Stimulated activated CD8-positive, alpha-beta memory T cell treated with anti-CD3 and anti-CD28 coated beads, Interleukin-12 subunit alpha, Interleukin-12 subunit beta, amount 100 ng/mL, for 24 hours (primary cell): ENCODE data around the gene NIN.

Source experiments
- DNase-seq: peaks from one replicate; pipeline ENCODE4 v3.0.0-alpha.2; 2020; ENCODE audit errors: extremely low read depth

Gene NIN

DNA sequence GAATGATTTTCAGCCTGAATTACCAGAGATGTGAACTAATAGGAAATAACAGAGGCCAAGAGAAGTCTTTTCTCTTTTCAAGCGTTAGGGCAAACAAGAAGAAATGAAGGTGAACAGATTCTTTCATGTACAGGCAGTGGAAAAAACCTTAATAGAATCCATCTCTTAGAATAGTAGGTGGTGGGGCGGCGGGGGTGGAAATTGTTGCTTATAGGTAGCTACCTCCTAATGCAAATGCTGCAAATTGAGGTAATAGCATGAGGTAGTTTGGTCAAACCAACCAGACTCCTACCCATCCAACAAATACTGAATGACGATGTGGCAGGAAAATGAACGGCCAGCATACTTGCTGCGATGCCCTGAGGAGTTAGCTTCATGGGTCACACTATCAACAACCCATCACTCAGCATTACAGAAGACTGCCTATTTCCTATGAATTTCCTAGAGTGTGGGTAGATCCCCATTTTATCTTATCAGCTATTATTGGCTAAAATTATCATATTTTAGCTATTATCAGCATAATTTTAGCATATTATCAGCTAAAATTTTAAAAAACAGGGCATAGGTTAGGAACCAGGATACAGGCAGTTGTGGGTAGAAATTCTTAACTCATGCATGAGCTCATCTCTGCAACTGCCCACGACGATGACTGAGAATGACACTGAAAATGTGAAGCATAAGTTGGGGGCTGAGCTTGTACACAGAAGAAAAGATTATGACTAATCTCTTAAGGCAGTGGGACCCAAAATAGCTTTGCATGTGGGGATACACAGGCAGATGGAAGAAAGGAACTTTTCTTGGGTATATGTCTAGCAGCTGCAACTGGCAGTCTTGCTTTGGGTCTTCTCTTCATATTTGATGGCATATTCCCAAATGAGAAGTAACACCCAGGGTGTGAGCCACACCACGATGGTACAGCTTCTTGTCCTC is 68.7 kb downstream of the NIN start:
- peak; percentile 15 for DNase-seq

DNA sequence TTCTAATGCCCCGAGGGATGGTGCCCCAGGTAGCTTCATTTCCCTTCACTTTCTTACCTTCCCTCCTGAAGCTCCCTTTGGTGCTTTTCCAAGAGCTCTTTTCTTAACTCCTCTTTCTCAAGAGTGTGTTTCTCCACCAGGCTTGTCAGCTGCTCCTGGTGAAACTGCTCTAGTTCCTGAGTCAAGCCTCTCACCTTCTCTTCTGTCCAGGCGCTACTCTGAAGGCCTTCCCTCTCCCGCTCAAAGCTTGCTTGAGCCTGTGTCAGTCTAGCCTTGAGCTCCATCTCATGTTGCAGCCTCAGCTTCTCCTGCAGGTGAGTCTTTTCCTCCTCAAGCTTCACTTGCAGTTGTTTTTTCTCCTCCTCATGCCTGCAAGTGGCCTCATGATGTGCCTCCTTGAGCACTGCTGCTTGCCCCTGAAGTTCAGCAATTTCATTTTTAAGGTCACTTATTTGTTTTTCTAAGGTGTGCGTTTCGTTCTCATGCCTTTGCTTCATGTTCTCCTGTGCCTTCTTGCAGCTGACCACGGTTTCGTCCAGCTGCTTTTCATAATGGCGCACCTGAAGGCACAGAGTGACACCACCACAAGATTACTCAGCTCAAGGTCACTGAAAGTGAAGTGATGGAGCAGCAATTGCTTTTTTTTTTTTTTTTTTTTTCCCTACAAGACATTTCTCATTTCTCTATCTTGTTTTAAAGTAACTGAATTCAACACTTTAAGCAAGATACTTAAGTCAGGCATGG is 71.0 kb downstream of the NIN start:
- DNase-seq: no peak

DNA sequence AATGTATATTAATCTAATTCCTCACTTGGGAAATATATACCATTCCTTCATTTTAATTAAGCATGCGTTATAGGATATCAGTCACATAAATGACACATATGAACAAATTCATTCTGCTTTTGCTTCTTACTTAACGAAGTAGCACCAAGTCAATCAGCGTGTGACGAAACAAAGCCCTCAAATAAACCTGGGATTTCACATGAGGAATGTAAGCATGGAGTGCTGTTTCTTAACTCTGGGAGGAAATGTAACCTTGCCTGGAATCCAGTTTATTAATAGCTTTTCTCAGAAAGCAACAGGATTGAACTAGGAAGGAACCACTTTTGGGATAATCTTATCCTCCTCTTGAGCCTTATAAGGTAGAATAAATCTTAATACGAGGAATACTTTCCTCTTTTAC is 72.0 kb downstream of the NIN start:
- DNase-seq: no peak

DNA sequence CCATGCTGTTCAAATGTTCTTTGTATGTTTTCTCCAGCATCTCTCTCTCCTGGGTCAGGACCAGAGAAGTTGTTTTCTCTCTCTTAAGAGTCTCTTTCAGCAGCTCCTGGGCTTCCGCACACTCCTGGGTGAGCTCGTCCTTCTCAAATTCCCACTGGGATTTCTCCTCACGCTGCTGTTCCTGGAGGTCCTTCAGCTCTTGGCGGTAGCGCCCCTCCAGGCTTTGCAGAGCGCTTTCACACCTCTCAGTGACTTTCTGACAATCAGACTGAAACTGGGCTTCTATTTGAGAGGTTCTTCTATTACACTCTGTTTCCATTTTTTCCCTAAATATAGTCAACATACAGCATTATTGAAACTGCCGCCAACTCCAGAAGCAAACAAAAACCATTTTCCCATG is 72.7 kb downstream of the NIN start:
- no peak for DNase-seq

DNA sequence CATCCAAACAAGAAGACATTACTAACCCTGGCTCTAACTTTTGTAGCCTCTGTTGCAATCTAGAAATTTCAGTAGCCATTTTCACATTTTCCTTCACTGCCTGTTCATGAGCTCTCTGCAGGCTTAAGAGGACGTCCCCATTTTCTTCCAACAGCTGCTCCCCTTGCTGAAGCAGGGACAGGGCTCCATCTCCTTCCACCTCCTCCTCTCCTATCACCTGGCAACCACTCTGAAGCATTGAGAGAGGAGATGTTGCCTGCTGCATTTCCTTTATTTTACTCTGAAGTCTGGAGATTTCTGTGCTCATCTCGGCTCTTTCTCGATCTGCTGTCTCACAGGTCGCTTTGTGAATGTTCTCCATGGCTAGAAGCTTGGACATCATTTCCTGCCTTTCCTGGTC is 73.3 kb downstream of the NIN start:
- DNase-seq: no peak

DNA sequence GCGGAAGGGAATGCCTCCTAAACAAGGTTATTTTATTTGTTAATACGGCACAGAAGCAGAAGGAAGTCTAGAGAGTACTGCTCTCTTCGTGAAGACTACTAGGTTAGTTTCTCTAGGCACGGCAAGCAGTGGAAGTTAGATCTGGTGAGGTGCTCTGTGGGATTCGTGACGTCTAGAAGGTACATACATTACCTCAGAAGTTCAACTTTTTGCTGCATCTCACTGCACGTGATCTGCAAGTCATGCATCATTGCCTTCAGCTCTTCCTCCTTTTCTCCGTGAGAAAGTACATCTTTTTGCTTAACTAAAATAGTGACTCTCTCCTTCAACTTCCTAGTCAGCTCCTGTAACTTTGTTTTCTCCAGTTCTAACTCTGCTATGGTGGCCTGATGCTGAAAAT is 74.7 kb downstream of the NIN start:
- DNase-seq: no peak

DNA sequence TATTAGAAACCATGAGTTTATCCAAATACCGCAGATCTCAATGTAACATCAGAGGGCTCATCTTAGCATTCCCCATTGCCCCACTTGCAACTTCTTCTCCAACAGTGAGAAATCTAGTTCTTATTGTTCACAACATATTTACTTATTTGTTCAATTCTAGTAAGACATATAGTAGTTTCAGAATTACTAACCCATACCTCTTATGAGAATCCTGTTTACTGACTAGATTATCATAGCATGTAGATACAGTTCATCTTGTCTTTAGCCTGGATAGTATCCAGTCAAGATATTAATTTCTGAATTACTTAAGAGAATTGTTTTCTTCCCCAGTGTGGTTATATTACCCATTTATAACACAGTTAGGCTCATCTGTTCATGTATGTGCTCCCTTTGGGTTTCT is 80.6 kb downstream of the NIN start:
- DNase-seq: no peak

DNA sequence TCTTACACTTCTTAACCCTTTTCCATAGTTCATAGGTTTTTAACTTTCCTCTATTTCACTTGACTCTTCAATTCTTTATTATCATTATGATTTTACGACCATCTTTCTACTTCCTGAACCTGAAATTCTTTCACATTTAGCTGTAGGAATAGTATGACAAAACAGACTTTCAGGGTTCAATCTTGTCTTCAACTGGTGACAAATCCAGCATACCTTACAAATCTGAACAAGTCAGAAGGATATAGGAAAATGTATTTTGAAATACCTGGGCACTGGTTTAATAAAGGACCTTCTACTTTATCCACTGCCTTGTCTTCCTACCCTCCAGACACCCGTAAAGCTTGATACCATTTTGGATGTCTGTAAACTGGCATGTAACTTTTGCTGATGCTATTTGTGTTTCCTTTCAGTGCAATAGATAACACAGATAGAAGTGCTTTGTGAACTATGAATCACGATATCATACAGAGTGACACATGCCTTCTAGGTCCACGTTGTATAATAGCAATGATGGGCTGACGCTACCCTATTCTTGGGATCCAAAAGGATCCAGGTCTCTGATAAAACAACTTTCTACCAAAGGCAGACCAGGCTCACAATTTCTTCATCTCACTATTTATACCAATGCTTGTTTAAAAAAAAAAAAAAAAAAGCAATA is 85.4 kb downstream of the NIN start:
- DNase-seq: no peak

DNA sequence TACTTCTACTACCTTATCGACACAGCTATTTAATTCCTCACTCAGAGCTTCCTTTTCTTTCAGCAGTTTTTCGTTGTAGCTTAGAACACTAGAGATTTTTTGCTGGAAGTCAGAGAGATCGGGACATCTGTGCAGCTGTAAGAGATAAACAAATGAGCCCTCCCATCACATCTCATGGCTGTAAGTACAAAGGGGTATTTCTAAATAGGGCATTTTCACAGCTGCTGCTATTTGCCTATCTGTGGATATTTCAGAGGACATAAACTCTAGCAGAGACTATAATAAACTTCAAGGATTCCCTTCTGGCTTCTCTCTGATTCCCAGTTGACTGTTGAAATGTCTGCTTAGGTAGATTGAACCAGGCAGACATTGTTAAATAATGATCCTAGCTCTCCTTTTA is 86.7 kb downstream of the NIN start:
- DNase-seq: no peak

DNA sequence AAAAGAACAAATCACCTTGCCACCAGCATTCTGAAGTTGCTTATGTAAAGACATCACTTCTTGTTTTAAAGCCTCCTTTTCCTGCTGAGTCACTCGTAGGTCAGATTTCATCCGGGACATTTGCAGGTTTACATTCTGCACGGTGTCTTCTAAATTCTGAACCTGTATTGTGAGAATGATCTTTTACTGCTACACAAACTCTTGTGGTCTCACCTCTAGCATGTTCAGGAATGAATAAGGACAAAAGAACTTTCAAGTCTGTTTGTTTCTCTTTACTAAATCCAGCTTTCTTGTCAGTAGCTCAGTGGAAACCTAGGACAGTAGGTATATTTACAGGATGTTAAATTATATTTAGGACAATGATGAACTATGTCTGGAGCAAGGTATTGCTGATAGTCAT is 89.4 kb downstream of the NIN start:
- DNase-seq: no peak

DNA sequence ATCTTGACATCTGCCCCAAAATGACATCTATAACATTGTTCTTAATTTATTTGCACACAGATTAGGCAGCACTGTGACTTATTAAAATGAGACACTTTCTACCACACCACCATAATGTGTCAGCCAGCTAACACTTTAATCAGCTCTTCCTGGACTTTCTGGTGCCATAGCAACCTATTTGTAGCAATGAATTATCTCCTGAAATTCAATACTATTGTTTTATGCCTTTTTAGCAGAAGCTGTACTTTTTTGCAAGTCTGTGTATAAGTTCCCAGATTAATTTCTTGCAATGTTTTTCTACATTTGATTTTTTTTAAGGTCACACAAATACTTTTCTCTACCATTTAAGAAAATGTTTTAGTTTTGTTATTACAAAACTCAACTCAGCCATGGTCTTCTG is 90.1 kb downstream of the NIN start:
- no peak for DNase-seq

DNA sequence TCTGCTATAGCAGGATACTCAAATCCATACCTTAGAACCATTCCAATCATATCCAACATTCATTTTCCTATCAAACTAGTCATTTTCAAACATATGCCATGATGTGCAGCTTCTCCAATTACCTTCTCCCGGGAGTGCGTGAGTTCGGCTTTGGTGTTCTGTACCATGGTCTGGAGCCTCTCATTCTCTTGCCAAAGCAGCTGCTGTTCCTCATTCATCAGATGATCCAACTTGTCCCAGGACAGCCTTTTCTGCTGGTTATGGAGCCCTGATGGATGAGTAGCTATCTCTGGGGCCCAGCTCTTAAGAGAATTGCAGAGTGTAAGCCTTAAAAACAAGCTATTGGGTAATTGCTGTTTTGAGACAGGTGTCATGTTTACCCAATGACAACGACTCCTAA is 91.8 kb downstream of the NIN start:
- no peak for DNase-seq

DNA sequence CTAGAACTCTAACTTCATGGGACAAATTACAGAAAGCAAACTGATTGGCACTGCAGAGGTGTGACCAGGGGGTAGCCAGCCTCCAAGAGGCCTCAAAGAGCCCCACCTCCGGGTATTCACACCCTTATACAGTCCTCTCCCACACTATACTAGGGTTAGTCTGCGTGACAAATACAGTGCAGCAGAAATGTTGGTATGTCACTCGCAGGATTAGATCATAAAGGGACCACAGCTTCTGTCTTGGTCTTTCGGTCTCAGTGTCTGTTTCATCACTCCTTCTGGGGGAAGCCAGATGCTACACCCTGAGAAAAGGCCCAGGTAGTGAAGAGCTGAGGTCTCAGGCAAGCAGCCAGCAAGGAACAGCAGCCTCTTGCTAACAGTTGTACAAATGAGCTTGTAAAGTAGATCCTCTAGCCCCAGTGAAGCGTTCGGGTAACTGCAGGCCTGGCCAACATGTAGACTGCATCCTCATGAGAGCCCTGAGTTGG is 94.0 kb downstream of the NIN start:
- peak; percentile 7 for DNase-seq

DNA sequence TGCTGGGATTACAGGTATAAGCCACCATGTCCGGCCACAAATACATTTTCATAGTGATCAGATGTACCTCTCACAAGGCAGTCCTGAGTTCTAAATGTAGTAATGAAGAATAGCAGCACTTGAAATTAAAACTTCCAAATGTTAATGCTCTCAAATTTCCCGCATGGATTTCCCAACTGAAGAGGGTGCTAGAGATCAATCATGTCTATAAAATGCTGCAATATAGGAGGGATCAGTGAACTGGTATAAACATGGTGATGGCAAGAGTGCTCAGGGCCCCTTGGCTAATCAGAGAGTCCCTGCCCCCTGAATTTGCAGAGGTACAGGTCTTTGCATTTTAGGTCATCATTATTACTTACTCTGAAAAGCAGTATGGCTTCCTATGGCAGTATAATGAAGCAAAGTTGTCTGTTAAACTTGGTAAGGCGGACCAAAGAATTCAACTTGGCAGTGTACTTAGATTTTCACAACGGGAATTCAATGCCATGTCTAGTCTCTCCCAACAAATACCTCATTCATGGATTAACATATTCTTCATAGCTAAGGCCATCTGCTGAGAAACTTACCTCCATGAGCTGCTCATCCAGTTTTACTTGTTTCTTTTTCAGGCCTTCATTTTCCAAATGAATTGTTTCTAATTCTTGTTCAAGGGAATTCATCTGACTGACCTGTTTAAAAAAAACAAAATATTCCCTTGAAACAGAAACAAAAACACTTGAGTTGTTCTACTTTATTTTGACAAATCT is 95.8 kb downstream of the NIN start:
- no peak for DNase-seq

DNA sequence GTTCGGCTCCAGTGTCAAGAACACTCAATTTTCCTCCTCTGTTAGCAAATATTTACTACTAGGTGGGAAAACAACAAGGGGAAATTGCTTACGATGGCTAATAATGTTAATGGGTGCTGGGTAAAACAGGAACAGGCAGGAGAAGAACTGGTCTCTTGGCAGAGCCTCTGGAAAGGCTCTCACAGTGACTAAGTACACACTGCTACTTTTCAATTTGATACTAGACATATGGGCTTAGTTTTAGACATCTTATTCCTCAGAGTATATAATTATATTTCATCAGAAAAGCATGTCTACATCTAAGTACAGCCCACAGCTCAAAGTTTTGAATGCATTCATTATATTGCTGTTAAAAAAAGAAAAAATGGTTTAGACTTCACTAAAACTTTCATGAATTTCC is 97.5 kb downstream of the NIN start:
- DNase-seq: no peak

DNA sequence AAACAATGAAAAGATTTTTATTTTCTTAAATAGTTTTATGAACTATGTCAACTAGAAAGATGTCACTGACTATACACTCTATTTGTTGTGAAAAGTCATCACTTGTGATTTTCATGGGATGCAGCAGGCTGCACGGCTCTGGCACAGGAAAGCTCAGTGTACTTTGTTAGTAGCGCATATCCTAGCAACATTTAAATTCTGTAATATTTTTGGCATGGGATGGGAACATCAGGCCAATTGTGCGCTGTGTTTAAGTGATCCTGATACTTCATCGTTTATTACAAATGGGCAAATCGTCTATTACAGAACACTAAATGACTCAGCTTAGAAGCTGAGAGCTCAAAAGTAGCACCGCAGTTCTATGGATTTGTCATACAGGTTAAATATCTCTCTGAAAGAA is 102.1 kb downstream of the NIN start:
- DNase-seq: no peak

DNA sequence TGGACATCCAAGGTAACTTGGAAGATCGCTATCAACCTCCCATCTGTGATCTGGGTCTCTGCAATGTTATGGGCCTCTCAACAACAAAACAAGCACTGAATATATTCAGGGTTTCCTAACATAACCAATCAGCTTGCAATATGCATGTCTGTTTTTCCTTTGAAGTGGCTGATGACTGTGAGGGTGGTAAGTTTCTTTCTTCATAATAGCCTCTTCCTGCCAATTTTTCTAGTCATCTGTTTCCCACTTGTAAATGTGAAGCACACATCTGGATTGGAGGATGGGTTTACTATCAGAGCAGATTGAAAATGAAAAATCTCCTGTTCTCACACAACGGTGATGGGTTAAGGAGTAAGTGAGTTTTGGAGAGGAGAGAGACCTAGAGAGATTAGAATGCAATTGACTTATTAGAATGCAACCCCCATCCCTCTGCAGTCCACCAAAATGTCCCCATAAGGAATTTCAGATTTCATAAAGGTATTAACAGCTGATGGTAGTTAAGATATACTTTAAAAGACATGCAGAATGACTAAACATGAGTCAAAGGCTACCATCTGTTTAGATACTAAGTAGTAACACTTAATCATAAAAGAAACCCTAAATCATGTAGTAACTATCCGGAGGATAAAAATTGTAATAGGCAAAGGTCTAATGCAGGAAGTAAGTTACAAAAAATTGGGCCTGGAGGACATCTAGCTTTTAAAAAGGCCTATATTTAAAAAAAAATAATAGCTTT is 104.4 kb downstream of the NIN start:
- DNase-seq: no peak

DNA sequence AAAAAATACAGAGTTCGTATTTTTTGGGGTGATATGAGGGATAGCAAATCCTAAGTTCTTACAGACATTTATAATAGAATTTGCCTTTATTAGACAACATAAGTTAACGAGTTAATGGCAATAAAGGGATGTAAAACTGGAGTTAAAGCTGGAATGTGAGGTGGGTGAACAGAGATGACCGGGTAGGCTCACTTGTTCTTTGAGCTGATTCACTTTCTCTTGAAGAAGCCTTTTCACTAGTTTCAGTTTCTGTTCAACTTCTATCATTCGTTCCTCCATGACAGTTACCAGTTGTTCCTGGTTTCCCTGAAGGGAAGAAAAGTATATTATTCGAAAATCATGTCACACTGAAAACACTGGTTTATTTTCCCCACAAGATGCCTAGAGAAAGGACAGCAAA is 105.2 kb downstream of the NIN start:
- no peak for DNase-seq

DNA sequence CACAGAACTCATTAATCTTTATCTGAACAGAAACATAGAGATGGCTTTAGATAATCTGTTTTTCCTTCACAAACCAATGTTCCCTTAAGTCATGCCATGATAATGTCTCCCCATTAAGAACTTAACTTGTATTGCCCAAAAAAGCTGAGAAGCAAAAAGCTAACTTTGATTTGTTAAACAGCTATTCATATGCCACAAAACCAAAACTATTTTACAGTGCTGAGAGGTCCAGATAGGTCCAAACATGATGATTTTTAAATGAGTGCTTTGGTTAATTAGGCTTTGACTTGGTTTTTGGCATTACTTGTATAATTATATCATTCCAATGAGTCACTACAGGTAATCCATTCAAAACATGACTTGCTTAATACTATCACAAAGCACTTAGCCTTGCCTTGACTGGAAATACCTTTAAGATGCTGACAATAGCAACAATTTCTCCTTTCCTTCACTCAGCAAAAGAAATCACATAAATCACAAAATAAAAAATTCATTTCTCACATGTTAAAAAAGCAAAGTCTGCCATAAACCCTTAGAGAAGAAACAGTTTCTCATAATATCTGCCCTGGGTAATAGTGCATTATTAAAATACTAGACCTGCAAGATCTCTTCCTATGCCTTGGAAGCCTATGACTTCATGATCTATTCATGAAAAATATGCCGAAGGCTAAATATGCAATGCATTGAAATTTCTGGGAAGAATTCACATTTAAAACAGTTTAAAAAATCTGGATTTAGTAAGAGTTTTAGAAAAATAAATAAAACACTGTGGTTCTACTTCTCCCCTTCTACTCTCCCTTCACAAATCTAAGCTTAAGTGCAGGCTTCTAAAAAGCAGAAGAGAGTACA is 110.8 kb downstream of the NIN start:
- DNase-seq: no peak

DNA sequence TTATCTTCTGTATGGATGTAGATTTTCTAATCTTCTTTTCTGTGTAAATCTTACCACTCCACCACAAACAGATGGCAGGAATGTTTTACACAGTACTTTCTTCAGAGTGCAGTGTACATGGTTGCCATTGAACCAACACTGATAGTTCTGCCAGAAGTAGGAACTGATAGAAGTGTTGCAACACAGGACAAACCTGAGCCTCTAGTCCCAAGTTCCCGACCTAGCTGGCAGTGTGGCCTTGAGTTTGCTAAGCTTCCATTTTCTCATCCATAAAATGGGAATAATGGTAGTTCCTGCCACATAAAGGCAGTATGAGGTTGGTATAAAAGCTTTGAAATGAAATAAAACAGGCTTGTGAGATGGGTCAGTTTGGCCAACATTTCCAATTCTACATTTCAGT is 112.0 kb downstream of the NIN start:
- no peak for DNase-seq
